K562 (cell line): Measurements from ENCODE around the gene ZNF599. TPM values are rescaled to one million over a fixed set of nuclear protein-coding genes. Genes with fewer than 3 reads are reported as not detected.
"Not testable (repeated sequence)": the region's sequence is repeated elsewhere in the genome, so short reads cannot be mapped to it uniquely, and the experiment has no call there.

Experiments
- ATAC-seq: fragments of 200-7000 bp; cut with Tn5 transposase; 3 replicates; pipeline ENCODE4 v1.9.1; 2020; ENCODE audit warnings: moderate library complexity
- BruUV-seq: library from RNA; stranded (reverse); fragments of 400-500 nt; replicated peaks from 2 replicates; lab custom pipeline; 2021; lab: Mats Ljungman, UMichigan
- CTCF ChIA-PET: fragments of 300-600 bp; formaldehyde crosslinking; extraction: SDS; loops from one replicate; lab custom pipeline; 2021; ENCODE audit warnings: low intra/inter-chr PET ratio; lab: Yijun Ruan, JAX
- POLR2A ChIA-PET: fragments of 300-600, 350-650 bp; sonication (Branson Sonifier 250); formaldehyde crosslinking; extraction: SDS; loops from one replicate; lab custom pipeline; 2021; ENCODE audit warnings: antibody characterized with exemption, inconsistent platforms; lab: Yijun Ruan, JAX
- DNase-seq, 4 experiments: peaks; one replicate each; pipeline versions ENCODE4 v3.0.0 to v3.0.0-alpha.2; 2011 to 2018; ENCODE audit warnings: low spot score in 3 of 4, mixed read lengths in 3 of 4; ENCODE audit errors: extremely low read depth in 1 of 4
- FAIRE-seq: peaks from 2 replicates; lab custom pipeline; 2011; peaks lifted over from hg19 to GRCh38; lab: Jason Lieb, UNC
- H2AFZ ChIP-seq: 2 replicates; pipeline ENCODE4 v1.6.0; 2011; ENCODE audit warnings: low read depth, low read length, control low read depth, inconsistent platforms
- H3K27ac ChIP-seq: fragments of 200-600 bp; 3 replicates; pipeline ENCODE4 v1.8.0; 2011; ENCODE audit warnings: low read depth, mild to moderate bottlenecking, control low read depth, inconsistent platforms, low read length, moderate library complexity, mixed read lengths; ENCODE audit errors: extremely low read depth
- H3K27me3 ChIP-seq, 2 experiments: fragments of 300-600 bp in 1 of 2; 2 replicates in 1 of 2; 3 replicates in 1 of 2; pipeline versions ENCODE4 v1.6.0 to v1.8.0; 2011; ENCODE audit warnings: inconsistent platforms in 2 of 2, low read length in 2 of 2, mild to moderate bottlenecking in 1 of 2, mixed read lengths in 1 of 2, moderate library complexity in 1 of 2; ENCODE audit not compliant: control insufficient read depth in 2 of 2, insufficient read depth in 2 of 2
- H3K36me3 ChIP-seq: fragments of 300-600 bp; 3 replicates; pipeline ENCODE4 v1.8.0; 2011; ENCODE audit warnings: mild to moderate bottlenecking, low read length, inconsistent platforms; ENCODE audit not compliant: control insufficient read depth, insufficient read depth
- H3K4me1 ChIP-seq, 2 experiments: fragments of 200-600 bp in 1 of 2; replicated peaks in 1 of 2; 2 replicates in 1 of 2; 3 replicates in 1 of 2; pipeline versions ENCODE4 v1.5.1 to v1.8.0; 2011; ENCODE audit warnings: inconsistent platforms in 2 of 2, low read length in 2 of 2, mild to moderate bottlenecking in 1 of 2, mixed read lengths in 1 of 2, moderate library complexity in 1 of 2; ENCODE audit not compliant: control insufficient read depth in 2 of 2, insufficient read depth in 2 of 2
- H3K4me2 ChIP-seq: 2 replicates; pipeline ENCODE4 v1.6.1; 2011; ENCODE audit warnings: low read length, control low read depth, inconsistent platforms, mixed read lengths; ENCODE audit not compliant: insufficient read depth
- H3K4me3 ChIP-seq: fragments of 200-600 bp; sonication (generic), shearing (Covaris generic); 2 replicates; pipeline ENCODE4 v1.5.1; 2016; ENCODE audit warnings: control low read depth, inconsistent platforms
- H3K79me2 ChIP-seq: fragments of 200-600 bp; 3 replicates; pipeline ENCODE4 v1.8.0; 2011; ENCODE audit warnings: low read length, inconsistent platforms; ENCODE audit not compliant: control insufficient read depth, insufficient read depth
- H3K9ac ChIP-seq, 2 experiments: 2 replicates each; pipeline versions ENCODE4 v1.6.0 to v1.6.1; 2011; ENCODE audit warnings: low read depth in 2 of 2, low read length in 2 of 2, control low read depth in 1 of 2, inconsistent platforms in 1 of 2, mild to moderate bottlenecking in 1 of 2, mixed read lengths in 1 of 2; ENCODE audit not compliant: insufficient read depth in 1 of 2
- H3K9me1 ChIP-seq: one replicate; pipeline ENCODE4 v1.6.0; 2011; ENCODE audit warnings: inconsistent platforms, mild to moderate bottlenecking, low read length, moderate library complexity; ENCODE audit not compliant: control insufficient read depth, insufficient read depth
- H3K9me3 ChIP-seq: replicated peaks from 2 replicates; pipeline ENCODE4 v1.5.1; 2011; ENCODE audit warnings: low read depth, low read length, inconsistent platforms; ENCODE audit not compliant: control insufficient read depth, insufficient read depth
- H4K20me1 ChIP-seq: replicated peaks from 2 replicates; pipeline ENCODE4 v1.6.1; 2011; ENCODE audit warnings: low read length, inconsistent platforms, mixed read lengths; ENCODE audit not compliant: control insufficient read depth, insufficient read depth
- ARHGAP35 ChIP-seq: fragments of 450-650 bp; IDR thresholded peaks from 2 replicates; pipeline ENCODE4 v1.6.1; 2018; ENCODE audit not compliant: partially characterized antibody
- BRD4 ChIP-seq: fragments of 200-600 bp; sonication (generic); IDR thresholded peaks from 2 replicates; pipeline ENCODE4 v1.6.1; 2017; ENCODE audit warnings: inconsistent platforms
- CBX1 ChIP-seq: sonication (generic); IDR thresholded peaks from 2 replicates; pipeline ENCODE4 v1.6.1; 2016; ENCODE audit warnings: antibody characterized with exemption, low read depth, mild to moderate bottlenecking
- CSDE1 ChIP-seq, 2 experiments: fragments of 450-650 bp; IDR thresholded peaks; 2 replicates each; pipeline ENCODE4 v1.6.1; 2016; ENCODE audit warnings: mild to moderate bottlenecking in 1 of 2
- MCM3 ChIP-seq: fragments of 450-650 bp; IDR thresholded peaks from 2 replicates; pipeline ENCODE4 v1.6.1; 2016
- MXI1 ChIP-seq: IDR thresholded peaks from 2 replicates; pipeline ENCODE4 v1.6.1; 2011; ENCODE audit warnings: low read depth, mild to moderate bottlenecking, improper control_type of control experiment, low read length
- NRF1 ChIP-seq, 2 experiments: fragments of 450-650 bp; IDR thresholded peaks in 1 of 2; conservative IDR thresholded peaks in 1 of 2; 2 replicates each; pipeline ENCODE4 v1.6.1; 2014; ENCODE audit warnings: mild to moderate bottlenecking in 2 of 2
- ZNF133 ChIP-seq: fragments of 250-450 bp; sonication (Bioruptor Pico); IDR thresholded peaks from 2 replicates; pipeline ENCODE4 v1.4.0; 2020; ENCODE audit warnings: mild to moderate bottlenecking
- ZNF384 ChIP-seq: IDR thresholded peaks from 2 replicates; pipeline ENCODE4 v1.6.1; 2012; ENCODE audit warnings: low read depth, low read length, improper control_type of control experiment
- ZNF766 ChIP-seq: fragments of 200-800 bp; sonication (Bioruptor generic); conservative IDR thresholded peaks from 2 replicates; pipeline ENCODE4 v1.6.1; 2016; ENCODE audit warnings: missing genetic modification characterization, missing compliant biosample characterization
- WGBS: fragments of 100-300 bp; shearing (Covaris generic); methylation state at CpG from one replicate; pipeline ENCODE4 v1.1.6; 2016; ENCODE audit warnings: low coverage, mixed read lengths; ENCODE audit not compliant: insufficient coverage; ENCODE audit errors: missing lambda C conversion rate; 5-methylcytosine and 5-hydroxymethylcytosine counted together
- in situ Hi-C: fragments of 300-500 bp; cut with MboI; formaldehyde crosslinking; loops from 4 replicates; pipeline ENCODE4 v1.15.0; 2018; ENCODE audit warnings: inconsistent platforms, mixed read lengths
- intact Hi-C: fragments of 100-400 bp; cut with micrococcal nuclease; formaldehyde crosslinking; loops from 2 replicates; pipeline ENCODE4 v1.14.2; 2022
- polyA plus RNA-seq, 8 experiments: library from polyadenylated mRNA; depleted of rRNA in 4 of 8; stranded (reverse) in 5 of 8; unstranded in 3 of 8; fragments of >200 nt; fragmentation: Nextera tagmentation in 2 of 8; fragmentation: Illumina TruSeq in 1 of 8; extraction: Ambion mirVana in 2 of 8; extraction: Trizol in 1 of 8; gene quantifications; 2 replicates each; pipeline versions ENCODE4 v1.2.1 to v1.2.3, GENCODE V29; 2011 to 2014; ENCODE audit warnings: inconsistent platforms in 1 of 8, missing spikeins in 1 of 8
- total RNA-seq, 7 experiments: library from RNA; depleted of rRNA in 6 of 7; stranded (reverse); fragments of >200 nt in 6 of 7; fragmentation: Illumina TruSeq in 2 of 7; extraction: Trizol in 2 of 7; gene quantifications; 2 replicates each; pipeline versions ENCODE4 v1.2.1 to v1.2.3, GENCODE V29; 2011 to 2021; ENCODE audit warnings: low replicate concordance in 1 of 7
- TF ChIP-seq, protein P1 (sequence below): fragments of 450-650 bp; IDR thresholded peaks from 2 replicates; pipeline ENCODE4 v1.7.0; 2016; ENCODE audit warnings: borderline replicate concordance

The ZNF599 gene
- total and polyA plus RNA-seq, 9 of the 15 experiments (the other 6 are each of a cell fraction or from before 2014, with no cell fraction given) = 0.71 to 6.7 (median 2.8) TPM

DNA sequence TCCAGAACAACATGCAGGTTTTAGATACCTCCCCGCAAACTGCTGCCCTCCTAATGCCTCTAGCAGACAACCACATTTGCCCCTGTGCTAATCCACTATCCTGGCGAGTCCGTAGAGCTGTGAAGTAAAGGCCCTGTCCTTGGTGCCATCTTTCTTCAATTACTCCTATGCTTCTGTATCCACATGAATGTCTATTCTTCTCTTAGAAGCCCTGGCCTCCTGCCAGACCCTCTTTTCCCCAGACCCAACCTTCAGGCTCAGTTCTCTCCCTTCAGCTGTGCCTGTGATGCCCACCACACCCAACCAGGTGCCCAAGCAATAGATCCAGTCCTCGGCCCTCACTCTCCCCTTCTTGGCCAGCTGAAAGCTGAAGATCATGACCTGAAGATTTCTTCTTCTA lies 31.1 kb upstream of the ZNF599 start:
- H3K4me2 ChIP-seq = no peak overlapping the region
- CTCF ChIA-PET = no interaction called here
- no peak for ATAC-seq
- H3K79me2 ChIP-seq = no peaks in the 10 kb centered on the region
- FAIRE-seq = no peak
- no peaks in the 10 kb centered on the region for H3K36me3 ChIP-seq
- no peak overlapping the region for H3K27ac ChIP-seq
- no peak overlapping the region for H3K9ac ChIP-seq
- no peaks in the 10 kb centered on the region for H4K20me1 ChIP-seq
- H3K4me3 ChIP-seq = no peak overlapping the region
- POLR2A ChIA-PET = no interaction called here
- H3K9me3 ChIP-seq = no peaks in the 10 kb centered on the region; the same call in 1 of the 2 replicates
- in situ Hi-C loops = no loop called here
- H3K9me1 ChIP-seq = no peaks in the 10 kb centered on the region
- no peak for TF ChIP-seq CSDE1 (IDR thresholded peaks at IDR 0.05)
- no peak for TF ChIP-seq ZNF133 (CRISPR knock-in tag)
- TF ChIP-seq ARHGAP35 = no peak
- TF ChIP-seq, protein P1, sequence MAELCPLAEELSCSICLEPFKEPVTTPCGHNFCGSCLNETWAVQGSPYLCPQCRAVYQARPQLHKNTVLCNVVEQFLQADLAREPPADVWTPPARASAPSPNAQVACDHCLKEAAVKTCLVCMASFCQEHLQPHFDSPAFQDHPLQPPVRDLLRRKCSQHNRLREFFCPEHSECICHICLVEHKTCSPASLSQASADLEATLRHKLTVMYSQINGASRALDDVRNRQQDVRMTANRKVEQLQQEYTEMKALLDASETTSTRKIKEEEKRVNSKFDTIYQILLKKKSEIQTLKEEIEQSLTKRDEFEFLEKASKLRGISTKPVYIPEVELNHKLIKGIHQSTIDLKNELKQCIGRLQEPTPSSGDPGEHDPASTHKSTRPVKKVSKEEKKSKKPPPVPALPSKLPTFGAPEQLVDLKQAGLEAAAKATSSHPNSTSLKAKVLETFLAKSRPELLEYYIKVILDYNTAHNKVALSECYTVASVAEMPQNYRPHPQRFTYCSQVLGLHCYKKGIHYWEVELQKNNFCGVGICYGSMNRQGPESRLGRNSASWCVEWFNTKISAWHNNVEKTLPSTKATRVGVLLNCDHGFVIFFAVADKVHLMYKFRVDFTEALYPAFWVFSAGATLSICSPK = no peak
- no peak for TF ChIP-seq MXI1
- no peak for TF ChIP-seq MCM3
- no peak for TF ChIP-seq NRF1 (conservative IDR thresholded peaks at IDR 0.05 in 1 of 2, IDR thresholded peaks at IDR 0.05 in 1 of 2)
- no peak for TF ChIP-seq ZNF384
- no peak for TF ChIP-seq BRD4
- TF ChIP-seq CBX1 = no peak
- TF ChIP-seq ZNF766 (CRISPR knock-in tag) = no peak
- TF ChIP-seq, all 486 proteins: peak for 0
- Histone ChIP-seq H2AFZ (no peak overlapping the region), H3K4me1 (no peaks in the 10 kb centered on the region), H3K27me3 (no peaks in the 10 kb centered on the region; a peak in 2 of 5 replicates)
- no peak for DNase-seq
- 5% methylated on average over 4 of the region's 4 CpGs for WGBS
- intact Hi-C loops = no loop called here
- no TSS peak for BruUV-seq

DNA sequence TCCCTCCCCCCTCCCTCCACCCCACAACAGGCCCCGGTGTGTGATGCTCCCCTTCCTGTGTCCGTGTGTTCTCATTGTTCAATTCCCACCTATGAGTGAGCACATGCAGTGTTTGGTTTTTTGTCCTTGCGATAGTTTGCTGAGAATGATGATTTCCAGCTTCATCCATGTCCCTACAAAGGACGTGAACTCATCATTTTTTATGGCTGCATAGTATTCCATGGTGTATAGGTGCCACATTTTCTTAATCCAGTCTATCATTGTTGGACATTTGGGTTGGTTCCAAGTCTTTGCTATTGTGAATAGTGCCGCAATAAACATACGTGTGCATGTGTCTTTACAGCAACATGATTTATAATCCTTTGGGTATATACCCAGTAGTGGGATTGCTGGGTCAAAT lies 23.9 kb upstream of the ZNF599 start:
- H3K9me3 ChIP-seq, H2AFZ ChIP-seq, H3K27me3 ChIP-seq, intact Hi-C loops, POLR2A ChIA-PET, H3K9me1 ChIP-seq, FAIRE-seq, H3K4me2 ChIP-seq, H3K79me2 ChIP-seq, H3K9ac ChIP-seq, H3K27ac ChIP-seq, in situ Hi-C loops, H3K36me3 ChIP-seq, H3K4me1 ChIP-seq, DNase-seq, CTCF ChIA-PET, BruUV-seq, ATAC-seq, H4K20me1 ChIP-seq, H3K4me3 ChIP-seq: not testable (repeated sequence)
- WGBS = 4% methylated on average over 3 of the region's 6 CpGs
